Measurements from ENCODE around the gene SUPT16H. TPM values are rescaled to one million over a fixed set of nuclear protein-coding genes. Genes with fewer than 3 reads are reported as not detected.

Gene SUPT16H
- total RNA-seq, 1 experiment from 2014 or later = 210 TPM

DNA sequence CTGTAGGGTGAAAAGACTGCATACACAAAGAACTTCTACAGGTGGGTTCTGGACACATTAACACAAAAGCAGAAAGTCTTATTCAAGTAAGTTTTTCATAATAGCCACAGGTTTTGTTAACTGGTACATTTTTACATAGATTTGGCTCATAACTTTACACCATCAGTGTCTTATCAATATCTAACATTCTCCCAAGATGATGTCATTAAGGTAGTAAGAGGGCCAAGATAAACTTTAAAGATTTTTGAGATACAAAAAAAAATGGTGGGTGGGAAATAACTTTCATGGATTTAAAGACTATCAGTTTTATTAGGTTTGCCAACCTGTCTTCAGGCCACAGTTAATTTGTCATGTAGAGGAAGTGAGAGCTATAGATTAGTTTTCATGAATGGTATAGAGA lies 1.7 kb downstream of the SUPT16H start:
- Histone ChIP-seq H4K5ac (ENCODE audit: insufficient read length, low read depth, low read length) (no peak overlapping the region), H2BK15ac (ENCODE audit: low read depth, low read length) (no peak overlapping the region), H3K4me2 (ENCODE audit: insufficient read depth, insufficient read length, low read length) (peak overlapping the region; percentile 77), H3K27me3 (ENCODE audit: insufficient read depth, low read length) (no peaks in the 10 kb centered on the region), H2AK5ac (ENCODE audit: insufficient read length, low read length) (no peak overlapping the region), H3K23ac (ENCODE audit: insufficient read length, low read depth, low read length) (no peak overlapping the region), H2BK5ac (ENCODE audit: insufficient read length, low read length) (no peak overlapping the region), H3K79me1 (ENCODE audit: insufficient read depth, low read depth, low read length, poor library complexity, severe bottlenecking) (peaks cover 4% of the 10 kb centered on the region), H3K27ac (ENCODE audit: insufficient read length, low read depth, low read length) (no peak overlapping the region), H3K4ac (ENCODE audit: low read depth, low read length) (no peak overlapping the region), H2AFZ (ENCODE audit: low read length) (no peak overlapping the region), H4K8ac (replicated peaks; ENCODE audit: insufficient read length, low read depth, low read length) (no peak overlapping the region), H3K14ac (ENCODE audit: insufficient read depth, low read length) (no peak overlapping the region), H3K4me1 (ENCODE audit: insufficient read depth, low read length) (no peaks in the 10 kb centered on the region), H3K56ac (ENCODE audit: insufficient read length, low read depth, low read length) (no peak overlapping the region), H3K9ac (ENCODE audit: extremely low read depth, insufficient read length, low read length) (peak overlapping the region; percentile 53), H3K79me2 (ENCODE audit: insufficient read depth, low read length) (peaks cover 30% of the 10 kb centered on the region; the same call in 1 of the 2 replicates), H2BK12ac (ENCODE audit: insufficient read length, low read depth, low read length) (no peak overlapping the region), H4K20me1 (ENCODE audit: control insufficient read depth, insufficient read depth, insufficient read length) (no peaks in the 10 kb centered on the region), H2BK120ac (ENCODE audit: low read depth, low read length, poor library complexity, severe bottlenecking) (no peak overlapping the region), H4K91ac (ENCODE audit: insufficient read length, low read depth, low read length) (no peak overlapping the region), H3K9me3 (ENCODE audit: control insufficient read depth, low read depth, low read length) (no peaks in the 10 kb centered on the region), H3T11ph (ENCODE audit: low read length) (no peak overlapping the region), H3K23me2 (ENCODE audit: insufficient read length, low read depth, low read length, poor library complexity, severe bottlenecking) (peaks cover 11% of the 10 kb centered on the region), H2BK20ac (ENCODE audit: low read depth, low read length, poor library complexity, severe bottlenecking) (no peak overlapping the region), H3K18ac (ENCODE audit: insufficient read length, low read depth, low read length) (no peak overlapping the region)
- H3K27me3 Mint-ChIP-seq (ENCODE audit: low read depth) = no peaks in the 10 kb centered on the region
- H3K36me3 Mint-ChIP-seq (ENCODE audit: insufficient read depth in 1 of 3, low read depth in 3 of 3) = peaks cover 17 to 53% (median 38%) of the 10 kb centered on the region in 3 experiments; a peak in 6 of 7 replicates
- H3K4me1 Mint-ChIP-seq = peaks cover 19 to 25% of the 10 kb centered on the region in 2 experiments
- H3K9me3 Mint-ChIP-seq = peaks cover 0 to 8% of the 10 kb centered on the region in 2 experiments; a peak in 1 of 5 replicates
- no peak for TF ChIP-seq CTCF (conservative IDR thresholded peaks at IDR 0.05)
- H3K4me3 Mint-ChIP-seq = peak overlapping the region; percentile 96 to 98
- H3K27ac Mint-ChIP-seq = peak overlapping the region; percentile 12 to 61 (median 38); a peak in 4 of 7 replicates
- DNase-seq = no peak
